HG03354 (cell line): Measurements from ENCODE around the gene NPDC1.

ENCODE experiments used
- ATAC-seq: cut with Tn5 transposase; IDR thresholded peaks from one replicate; pipeline ENCODE4 v1.9.1; 2021; ENCODE audit warnings: mild to moderate bottlenecking; ENCODE audit not compliant: unreplicated experiment, poor library complexity, severe bottlenecking

The NPDC1 gene, protein sequence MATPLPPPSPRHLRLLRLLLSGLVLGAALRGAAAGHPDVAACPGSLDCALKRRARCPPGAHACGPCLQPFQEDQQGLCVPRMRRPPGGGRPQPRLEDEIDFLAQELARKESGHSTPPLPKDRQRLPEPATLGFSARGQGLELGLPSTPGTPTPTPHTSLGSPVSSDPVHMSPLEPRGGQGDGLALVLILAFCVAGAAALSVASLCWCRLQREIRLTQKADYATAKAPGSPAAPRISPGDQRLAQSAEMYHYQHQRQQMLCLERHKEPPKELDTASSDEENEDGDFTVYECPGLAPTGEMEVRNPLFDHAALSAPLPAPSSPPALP

GRCh38 chr9:137046088-137046787, at the start of gene NPDC1:
TSS of gene NPDC1 (minus strand) at chr9:137046177. CDS start at chr9:137045989, 188 bp downstream.
- ATAC-seq, result peak; percentile 57

GRCh38 chr9:137089232-137089947, 43.4 kb upstream of the NPDC1 start:
- ATAC-seq, result no peak

DNA sequence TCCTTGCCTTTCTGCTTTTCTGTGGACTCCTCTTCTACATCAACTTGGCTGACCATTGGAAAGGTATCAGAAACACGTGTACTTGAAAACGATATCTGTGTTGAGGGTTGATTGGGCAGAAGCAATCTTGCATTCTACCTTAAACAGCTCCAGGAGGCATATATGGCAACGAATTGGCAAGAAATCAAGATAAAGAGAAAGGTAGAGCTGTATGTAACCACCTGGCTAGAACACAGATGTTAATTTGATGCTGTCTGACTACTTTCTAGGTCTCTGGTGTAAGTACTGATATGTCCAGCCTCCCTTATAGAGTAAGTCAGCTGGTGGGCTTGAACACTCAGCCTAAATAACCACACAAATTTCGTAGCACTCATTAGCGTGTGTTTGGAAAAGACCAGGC, 42.1 kb upstream of the NPDC1 start:
- no peak for ATAC-seq

GRCh38 chr9:137087409-137087925, 41.5 kb upstream of the NPDC1 start:
- ATAC-seq, result peak; percentile 2

DNA sequence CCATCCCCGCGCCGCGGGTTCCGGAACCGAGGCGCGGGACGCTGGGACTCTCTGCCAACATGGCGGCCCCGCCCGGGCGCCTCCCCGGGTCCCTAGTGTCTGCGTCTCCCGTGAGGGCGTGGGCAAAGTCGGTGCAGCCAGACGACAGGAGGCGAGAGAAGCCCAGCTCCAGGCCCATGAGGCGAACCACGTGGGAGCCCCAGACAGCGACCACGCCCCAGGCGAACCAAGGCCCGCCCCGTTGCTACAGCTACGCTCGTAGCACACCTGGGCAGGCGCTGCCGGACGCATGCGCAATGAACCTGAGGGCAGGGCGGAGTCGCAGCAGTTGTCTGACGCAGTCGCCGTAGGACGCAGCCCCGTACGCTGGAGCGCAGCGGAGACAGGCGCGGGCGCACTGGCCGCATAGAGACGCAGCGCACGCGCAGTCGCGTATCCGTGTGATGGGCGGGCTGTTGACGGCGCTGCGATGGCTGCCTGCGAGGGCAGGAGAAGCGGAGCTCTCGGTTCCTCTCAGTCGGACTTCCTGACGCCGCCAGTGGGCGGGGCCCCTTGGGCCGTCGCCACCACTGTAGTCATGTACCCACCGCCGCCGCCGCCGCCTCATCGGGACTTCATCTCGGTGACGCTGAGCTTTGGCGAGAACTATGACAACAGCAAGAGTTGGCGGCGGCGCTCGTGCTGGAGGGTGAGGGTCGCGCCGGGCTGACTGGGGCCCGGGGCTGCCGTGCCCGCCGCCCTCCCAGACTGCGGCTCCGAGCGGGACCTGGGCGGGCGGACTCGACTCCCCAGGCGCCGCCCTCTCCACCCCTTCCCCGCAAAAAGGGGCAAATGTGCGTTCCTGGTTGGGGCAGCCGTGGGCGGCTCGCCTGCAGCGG, 40.8 kb upstream of the NPDC1 start, which contains the start of gene MAN1B1:
Gene MAN1B1 (plus strand): TSS at position 455 of the 878 bp plus-strand sequence. CDS start 15 bp downstream, at position 470.
- ATAC-seq, result peak; percentile 88

- peak; percentile 12 for ATAC-seq
Observed at GRCh38 chr9:137085920-137086530, 40.0 kb upstream of the NPDC1 start.

GRCh38 chr9:137084526-137084925, 38.5 kb upstream of the NPDC1 start:
- ATAC-seq, result no peak

GRCh38 chr9:137083394-137084004, 37.5 kb upstream of the NPDC1 start:
- no peak for ATAC-seq

DNA sequence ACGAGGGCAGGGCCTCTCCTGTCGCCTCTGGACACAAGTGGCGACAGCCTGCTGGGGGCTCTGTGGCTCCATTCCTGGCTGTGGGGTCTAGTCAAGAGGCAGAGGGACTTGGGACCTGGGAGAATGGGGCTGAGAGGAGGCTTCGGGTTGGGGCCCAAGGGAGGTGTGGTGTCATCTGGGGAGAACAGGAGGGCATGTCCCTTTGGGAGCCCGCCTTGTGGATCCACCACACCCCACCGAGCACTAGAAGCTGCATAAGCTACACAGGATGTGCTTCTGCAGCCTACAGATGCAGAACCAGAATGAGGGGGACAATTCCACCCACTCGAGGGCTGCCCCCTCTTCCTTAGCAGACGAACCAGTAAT, 36.9 kb upstream of the NPDC1 start:
- ATAC-seq, result no peak

- ATAC-seq, result no peak
Observed at GRCh38 chr9:137082222-137082924, 36.4 kb upstream of the NPDC1 start.

- no peak for ATAC-seq
Observed at GRCh38 chr9:137080260-137081122, 34.5 kb upstream of the NPDC1 start.

DNA sequence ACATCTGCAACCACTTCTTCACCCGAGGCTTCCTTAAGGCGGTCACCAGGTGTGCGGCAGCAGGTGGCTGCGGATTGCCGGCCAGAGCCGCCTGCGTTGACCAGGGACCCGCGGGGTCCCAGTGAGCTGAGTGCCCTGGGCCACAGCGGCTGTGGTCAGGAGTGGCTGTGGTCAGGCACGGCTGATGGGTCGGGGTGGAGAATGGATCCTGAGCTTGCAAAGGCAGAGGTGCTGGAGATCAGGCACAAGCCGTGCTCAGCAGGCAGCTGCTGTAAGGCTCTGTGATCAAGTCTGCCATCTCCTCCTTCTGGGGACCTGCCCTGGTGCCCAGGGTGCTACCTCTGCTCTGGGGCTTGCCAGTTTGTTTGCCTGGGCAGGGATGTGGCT, 33.4 kb upstream of the NPDC1 start:
- ATAC-seq, result no peak

DNA sequence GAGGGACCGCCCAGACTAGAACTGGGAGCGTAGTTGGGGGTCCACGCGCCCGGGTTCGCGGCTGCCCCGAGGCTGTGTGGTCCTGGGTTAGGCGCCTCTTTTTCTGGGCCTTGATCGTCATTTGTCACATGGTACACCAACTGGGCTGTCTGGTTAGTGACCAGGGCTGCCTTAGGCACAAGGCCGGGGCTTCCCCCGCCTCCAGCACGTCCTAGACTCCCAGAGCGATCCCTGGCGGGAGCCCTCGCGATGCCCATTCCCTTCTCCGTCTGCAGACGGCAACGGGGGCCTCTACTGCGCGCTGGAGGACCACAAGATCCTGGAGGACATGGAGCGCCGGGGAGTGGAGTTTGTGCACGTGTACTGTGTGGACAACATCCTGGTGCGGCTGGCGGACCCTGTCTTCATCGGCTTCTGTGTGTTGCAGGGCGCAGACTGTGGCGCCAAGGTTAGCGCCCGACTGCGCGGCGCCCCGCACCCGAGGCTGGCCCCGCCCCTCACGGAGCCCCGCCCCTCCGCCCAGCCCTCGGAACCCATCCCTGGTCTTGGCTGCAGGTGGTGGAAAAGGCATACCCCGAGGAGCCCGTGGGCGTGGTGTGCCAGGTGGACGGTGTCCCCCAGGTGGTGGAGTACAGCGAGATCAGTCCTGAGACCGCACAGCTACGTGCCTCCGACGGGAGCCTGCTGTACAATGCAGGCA, 32.9 kb upstream of the NPDC1 start:
- ATAC-seq, result no peak

DNA sequence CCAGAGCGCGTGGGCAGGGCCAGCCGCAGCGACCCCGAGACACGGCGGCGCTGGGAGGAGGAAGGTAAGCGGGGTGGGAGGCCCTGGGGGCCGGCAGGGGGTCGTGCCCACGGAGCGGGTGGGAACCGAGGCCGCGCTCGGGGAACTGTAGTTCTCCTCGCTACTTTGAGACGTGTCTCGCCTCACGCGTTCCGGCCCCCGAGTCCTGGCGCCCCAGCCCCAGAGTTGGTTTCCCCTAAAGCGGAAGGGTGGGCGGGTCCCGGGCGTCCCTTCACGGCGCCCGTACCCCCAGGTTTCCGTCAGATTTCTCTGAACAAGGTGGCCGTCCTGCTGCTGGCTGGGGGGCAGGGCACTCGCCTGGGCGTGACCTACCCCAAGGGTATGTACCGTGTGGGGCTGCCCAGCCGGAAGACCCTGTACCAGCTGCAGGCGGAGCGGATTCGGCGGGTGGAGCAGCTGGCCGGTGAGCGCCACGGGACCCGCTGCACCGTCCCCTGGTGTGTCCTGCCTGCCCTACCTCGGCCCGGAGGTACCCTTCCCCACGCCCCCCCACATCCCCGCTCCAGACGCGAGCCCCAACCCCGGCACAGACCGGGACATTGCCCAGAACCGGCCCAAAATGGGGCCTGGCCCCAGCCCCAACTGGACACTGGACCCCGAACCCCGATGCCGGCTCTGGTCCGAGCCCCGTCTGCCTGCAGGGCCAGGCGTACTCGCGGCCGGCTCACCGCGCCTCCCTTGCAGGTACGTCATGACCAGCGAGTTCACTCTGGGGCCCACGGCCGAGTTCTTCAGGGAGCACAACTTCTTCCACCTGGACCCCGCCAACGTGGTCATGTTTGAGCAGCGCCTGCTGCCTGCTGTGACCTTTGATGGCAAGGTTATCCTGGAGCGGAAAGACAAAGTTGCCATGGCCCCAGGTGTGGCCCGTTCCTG, 32.0 kb upstream of the NPDC1 start:
- ATAC-seq, result peak; percentile 37

DNA sequence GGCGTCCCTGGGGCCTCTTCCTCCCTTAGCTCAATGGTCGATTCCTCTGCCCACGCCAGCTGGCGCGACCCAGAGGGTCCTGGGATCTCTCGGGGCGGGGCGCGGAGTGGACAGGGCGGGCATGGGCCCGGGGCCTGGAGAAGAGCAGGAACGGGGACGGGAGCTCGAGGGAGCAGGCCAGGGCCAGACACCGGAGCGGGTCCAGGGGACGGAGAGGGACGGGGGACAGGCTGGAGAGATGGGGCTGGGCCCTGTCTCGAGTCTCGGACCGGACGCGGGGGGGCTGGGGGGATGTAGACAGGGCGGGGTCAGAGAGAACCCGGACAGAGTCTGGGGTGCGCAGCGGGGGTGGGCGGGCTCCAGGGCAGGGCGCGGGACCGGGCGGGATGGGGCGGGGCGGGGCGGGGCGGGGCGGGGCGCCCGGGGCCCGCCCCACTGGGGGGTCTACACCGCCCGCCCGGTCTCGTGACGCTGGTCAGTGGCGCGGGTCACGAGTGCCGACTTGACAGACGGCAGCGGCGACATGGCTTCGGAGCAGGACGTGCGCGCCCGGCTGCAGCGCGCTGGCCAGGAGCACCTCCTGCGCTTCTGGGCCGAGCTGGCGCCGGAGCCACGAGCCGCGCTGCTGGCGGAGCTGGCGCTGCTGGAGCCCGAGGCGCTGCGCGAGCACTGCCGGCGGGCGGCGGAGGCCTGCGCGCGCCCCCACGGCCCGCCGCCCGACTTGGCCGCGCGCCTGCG, 31.2 kb upstream of the NPDC1 start, which contains the start of gene UAP1L1:
Gene UAP1L1 (plus strand): TSS at position 508 of the 738 bp plus-strand sequence. CDS start 16 bp downstream, at position 524.
- peak; percentile 47 for ATAC-seq
